ENCODE measurements around the gene TIMM44. TPM values are rescaled to one million over a fixed set of nuclear protein-coding genes. Genes with fewer than 3 reads are reported as not detected.

Gene TIMM44
- total RNA-seq, 1 experiment from 2014 or later: 114 TPM

DNA sequence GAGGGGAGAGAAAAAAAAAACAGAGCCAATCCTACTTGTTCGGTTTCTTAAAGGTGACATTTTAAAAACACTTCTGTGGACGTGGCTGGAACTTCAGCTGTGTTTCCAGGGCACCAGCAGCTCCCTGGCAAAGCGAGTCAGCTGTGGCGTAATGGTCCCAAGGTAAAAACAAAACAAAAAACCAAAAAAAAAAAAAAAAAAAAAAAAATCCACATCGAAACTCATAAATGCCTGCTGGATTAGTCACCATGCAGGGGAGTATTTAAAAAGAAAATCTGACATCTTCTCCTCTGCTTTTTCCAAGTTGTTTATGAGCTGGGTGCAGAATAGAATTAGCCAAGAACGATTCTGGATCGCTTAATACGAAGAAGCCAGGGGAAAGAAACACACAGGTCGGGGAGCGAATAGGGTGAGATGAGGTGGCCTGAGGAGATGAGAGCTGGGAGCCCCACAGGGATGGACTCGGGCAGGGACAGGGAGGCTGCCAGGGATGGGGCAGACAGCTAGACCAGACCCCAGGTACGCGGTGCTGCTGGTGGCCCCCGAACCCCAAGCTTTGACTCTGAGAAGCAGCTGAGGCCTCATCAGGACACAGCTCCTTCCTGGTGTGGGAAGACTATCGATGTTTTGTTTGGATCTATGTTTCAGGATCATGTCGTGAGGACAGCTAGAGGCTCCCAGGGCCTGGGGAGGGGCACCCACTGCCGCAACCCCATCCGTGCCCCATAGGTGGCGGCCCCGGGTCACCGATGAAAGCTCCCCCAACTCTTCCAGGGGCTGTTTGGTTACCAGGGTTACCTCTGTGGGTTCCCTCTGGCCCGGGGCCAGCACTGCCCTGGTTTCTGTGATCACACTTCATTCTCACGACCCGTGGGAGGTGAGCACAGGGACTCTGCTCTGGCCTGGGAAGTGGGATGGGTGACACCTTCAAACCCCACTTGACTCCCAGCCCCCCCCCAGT is 14.4 kb downstream of the TIMM44 start:
- Histone ChIP-seq H3K79me1 (ENCODE audit: insufficient read depth, low read depth, low read length, poor library complexity, severe bottlenecking) (no peaks in the 10 kb centered on the region), H3K23ac (ENCODE audit: insufficient read length, low read depth, low read length) (no peak overlapping the region), H3K4me2 (ENCODE audit: insufficient read depth, insufficient read length, low read length) (no peak overlapping the region), H3K4me1 (ENCODE audit: insufficient read depth, low read length) (0 out of 2 replicates have a peak, but pooled peaks cover 4% of the 10 kb centered on the region), H2BK5ac (ENCODE audit: insufficient read length, low read length) (no peak overlapping the region), H2AK5ac (ENCODE audit: insufficient read length, low read length) (no peak overlapping the region), H4K8ac (replicated peaks; ENCODE audit: insufficient read length, low read depth, low read length) (no peak overlapping the region), H4K91ac (ENCODE audit: insufficient read length, low read depth, low read length) (no peak overlapping the region), H2BK12ac (ENCODE audit: insufficient read length, low read depth, low read length) (no peak overlapping the region), H3K79me2 (ENCODE audit: insufficient read depth, low read length) (no peaks in the 10 kb centered on the region), H3K9ac (ENCODE audit: extremely low read depth, insufficient read length, low read length) (no peak overlapping the region), H3K27ac (ENCODE audit: insufficient read length, low read depth, low read length) (no peak overlapping the region), H3K23me2 (ENCODE audit: insufficient read length, low read depth, low read length, poor library complexity, severe bottlenecking) (no peaks in the 10 kb centered on the region), H4K5ac (ENCODE audit: insufficient read length, low read depth, low read length) (no peak overlapping the region), H3K9me3 (ENCODE audit: control insufficient read depth, low read depth, low read length) (no peaks in the 10 kb centered on the region), H2BK120ac (ENCODE audit: low read depth, low read length, poor library complexity, severe bottlenecking) (no peak overlapping the region), H3K27me3 (ENCODE audit: insufficient read depth, low read length) (no peaks in the 10 kb centered on the region), H3K4ac (ENCODE audit: low read depth, low read length) (no peak overlapping the region), H2BK15ac (ENCODE audit: low read depth, low read length) (no peak overlapping the region), H3K18ac (ENCODE audit: insufficient read length, low read depth, low read length) (no peak overlapping the region), H2AFZ (ENCODE audit: low read length) (no peak overlapping the region), H3K56ac (ENCODE audit: insufficient read length, low read depth, low read length) (no peak overlapping the region), H3K14ac (ENCODE audit: insufficient read depth, low read length) (no peak overlapping the region), H4K20me1 (ENCODE audit: control insufficient read depth, insufficient read depth, insufficient read length) (no peaks in the 10 kb centered on the region), H2BK20ac (ENCODE audit: low read depth, low read length, poor library complexity, severe bottlenecking) (no peak overlapping the region), H3T11ph (ENCODE audit: low read length) (no peak overlapping the region)
- peaks cover 6 to 11% of the 10 kb centered on the region in 2 experiments for H3K4me1 Mint-ChIP-seq
- no peaks in the 10 kb centered on the region for H3K27me3 Mint-ChIP-seq (ENCODE audit: low read depth)
- no peaks in the 10 kb centered on the region for H3K9me3 Mint-ChIP-seq
- no CpG with 5 or more reads among the region's 24 CpGs for WGBS (ENCODE audit: extremely low coverage, insufficient read length, low lambda C conversion rate)
- TF ChIP-seq, protein P1, sequence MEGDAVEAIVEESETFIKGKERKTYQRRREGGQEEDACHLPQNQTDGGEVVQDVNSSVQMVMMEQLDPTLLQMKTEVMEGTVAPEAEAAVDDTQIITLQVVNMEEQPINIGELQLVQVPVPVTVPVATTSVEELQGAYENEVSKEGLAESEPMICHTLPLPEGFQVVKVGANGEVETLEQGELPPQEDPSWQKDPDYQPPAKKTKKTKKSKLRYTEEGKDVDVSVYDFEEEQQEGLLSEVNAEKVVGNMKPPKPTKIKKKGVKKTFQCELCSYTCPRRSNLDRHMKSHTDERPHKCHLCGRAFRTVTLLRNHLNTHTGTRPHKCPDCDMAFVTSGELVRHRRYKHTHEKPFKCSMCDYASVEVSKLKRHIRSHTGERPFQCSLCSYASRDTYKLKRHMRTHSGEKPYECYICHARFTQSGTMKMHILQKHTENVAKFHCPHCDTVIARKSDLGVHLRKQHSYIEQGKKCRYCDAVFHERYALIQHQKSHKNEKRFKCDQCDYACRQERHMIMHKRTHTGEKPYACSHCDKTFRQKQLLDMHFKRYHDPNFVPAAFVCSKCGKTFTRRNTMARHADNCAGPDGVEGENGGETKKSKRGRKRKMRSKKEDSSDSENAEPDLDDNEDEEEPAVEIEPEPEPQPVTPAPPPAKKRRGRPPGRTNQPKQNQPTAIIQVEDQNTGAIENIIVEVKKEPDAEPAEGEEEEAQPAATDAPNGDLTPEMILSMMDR (conservative IDR thresholded peaks at IDR 0.05): peak; percentile 70
- DNase-seq: peak; percentile 79
- H3K4me3 Mint-ChIP-seq: no peak overlapping the region; a peak in 1 of 5 replicates
- H3K36me3 Mint-ChIP-seq (ENCODE audit: insufficient read depth in 1 of 3, low read depth in 3 of 3): peaks cover 9 to 54% (median 32%) of the 10 kb centered on the region in 3 experiments; a peak in 6 of 7 replicates
- peak overlapping the region in 2 of 3 experiments; percentile 78 to 88; a peak in 4 of 7 replicates for H3K27ac Mint-ChIP-seq
